Measurements from ENCODE around the gene CSTF1.
"Not testable (repeated sequence)": the region's sequence is repeated elsewhere in the genome, so short reads cannot be mapped to it uniquely, and the experiment has no call there.

GRCh38 chr20:56411287-56411686 is 18.8 kb downstream of the CSTF1 start:
- TF ChIP-seq ZBTB33 (IDR thresholded peaks at IDR 0.05); EGR1 (IDR thresholded peaks at IDR 0.05; ENCODE audit: low read depth in 2 of 2); ATF3 (IDR thresholded peaks at IDR 0.05); JUND (IDR thresholded peaks at IDR 0.05); CTCF (IDR thresholded peaks at IDR 0.05; ENCODE audit: low read depth, low read length, missing input control): not testable (repeated sequence)

Measured in liver (tissue), 3 donors.